ENCODE results near the gene STX19.

DNA sequence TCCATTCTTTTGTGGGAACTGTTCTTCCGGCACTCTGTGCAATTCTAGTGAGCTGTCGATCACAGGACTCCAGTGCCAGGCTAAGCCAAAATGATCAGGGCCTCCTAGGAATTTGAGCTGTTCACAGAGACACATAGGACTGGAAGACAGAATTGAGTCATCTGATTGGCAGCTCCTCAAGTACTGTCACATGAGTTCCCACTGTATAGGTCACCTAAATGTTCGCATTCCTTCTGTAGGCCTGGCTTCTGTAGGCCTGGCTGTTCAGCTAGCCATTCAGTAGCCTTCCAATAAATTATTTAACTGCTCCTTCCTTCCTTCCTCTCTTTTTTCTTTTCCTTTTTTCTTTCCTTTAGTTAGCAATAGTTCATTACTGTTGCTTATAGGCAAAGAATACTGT, 59.0 kb downstream of the STX19 start:
- TF ChIP-seq, protein P1, sequence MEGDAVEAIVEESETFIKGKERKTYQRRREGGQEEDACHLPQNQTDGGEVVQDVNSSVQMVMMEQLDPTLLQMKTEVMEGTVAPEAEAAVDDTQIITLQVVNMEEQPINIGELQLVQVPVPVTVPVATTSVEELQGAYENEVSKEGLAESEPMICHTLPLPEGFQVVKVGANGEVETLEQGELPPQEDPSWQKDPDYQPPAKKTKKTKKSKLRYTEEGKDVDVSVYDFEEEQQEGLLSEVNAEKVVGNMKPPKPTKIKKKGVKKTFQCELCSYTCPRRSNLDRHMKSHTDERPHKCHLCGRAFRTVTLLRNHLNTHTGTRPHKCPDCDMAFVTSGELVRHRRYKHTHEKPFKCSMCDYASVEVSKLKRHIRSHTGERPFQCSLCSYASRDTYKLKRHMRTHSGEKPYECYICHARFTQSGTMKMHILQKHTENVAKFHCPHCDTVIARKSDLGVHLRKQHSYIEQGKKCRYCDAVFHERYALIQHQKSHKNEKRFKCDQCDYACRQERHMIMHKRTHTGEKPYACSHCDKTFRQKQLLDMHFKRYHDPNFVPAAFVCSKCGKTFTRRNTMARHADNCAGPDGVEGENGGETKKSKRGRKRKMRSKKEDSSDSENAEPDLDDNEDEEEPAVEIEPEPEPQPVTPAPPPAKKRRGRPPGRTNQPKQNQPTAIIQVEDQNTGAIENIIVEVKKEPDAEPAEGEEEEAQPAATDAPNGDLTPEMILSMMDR (IDR thresholded peaks at IDR 0.05) = no peak
- no peak for TF ChIP-seq POLR2A (IDR thresholded peaks at IDR 0.05)
